Vagina (tissue), 2 donors: ENCODE measurements around the gene ARSG. TPM values are rescaled to one million over a fixed set of nuclear protein-coding genes. Genes with fewer than 3 reads are reported as not detected.

Experiments used
- DNase-seq, 2 donors: peaks; one replicate each; pipeline ENCODE4 v3.0.0-alpha.2; 2017; ENCODE audit errors: extremely low spot score in 2 of 2
- H3K27ac ChIP-seq: fragments of 200-600 bp; sonication (generic); one replicate; pipeline ENCODE4 v1.5.1; 2019
- H3K27me3 ChIP-seq: fragments of 200-600 bp; sonication (generic); one replicate; pipeline ENCODE4 v1.5.1; 2019
- H3K36me3 ChIP-seq, 2 donors: fragments of 200-600 bp; sonication (generic); one replicate each; pipeline ENCODE4 v1.5.1; 2017 to 2019
- H3K4me1 ChIP-seq: fragments of 200-600 bp; sonication (generic); one replicate; pipeline ENCODE4 v1.5.1; 2019
- H3K4me3 ChIP-seq, 2 donors: fragments of 200-600 bp; sonication (generic); 1 replicate in 1 of 2; 2 replicates in 1 of 2; pipeline ENCODE4 v1.5.1; 2016 to 2019
- H3K9me3 ChIP-seq: fragments of 200-600 bp; sonication (generic); one replicate; pipeline ENCODE4 v1.5.1; 2019
- POLR2A ChIP-seq, 2 donors: fragments of 450-650 bp; IDR thresholded peaks; one replicate each; pipeline ENCODE4 v1.6.1; 2017; ENCODE audit warnings: antibody characterized with exemption in 2 of 2, mild to moderate bottlenecking in 2 of 2, moderate library complexity in 2 of 2
- POLR2AphosphoS5 ChIP-seq, 2 donors: sonication (generic); formaldehyde crosslinking; IDR thresholded peaks; one replicate each; pipeline ENCODE4 v1.9.0; 2017; ENCODE audit warnings: antibody characterized with exemption in 2 of 2, mild to moderate bottlenecking in 2 of 2, low read depth in 1 of 2; ENCODE audit not compliant: insufficient read depth in 1 of 2
- intact Hi-C: fragments of 100-400 bp; cut with DNase I; formaldehyde crosslinking; loops from one replicate; pipeline ENCODE4 v1.15.1; 2023
- total RNA-seq: library from RNA; depleted of rRNA; stranded (reverse); fragments of >200 nt; gene quantifications from one replicate; pipeline ENCODE4 v1.2.3, GENCODE V29; 2016
- TF ChIP-seq, protein P1 (sequence below), 3 experiments: fragments of 450-650 bp in 2 of 3; fragments of 200-600 bp in 1 of 3; sonication (generic) in 1 of 3; IDR thresholded peaks; one replicate each; pipeline ENCODE4 v1.5.1; 2017 to 2019; ENCODE audit warnings: antibody characterized with exemption in 3 of 3, mild to moderate bottlenecking in 2 of 3, moderate library complexity in 2 of 3

Gene ARSG
- total RNA-seq, 1 donor from 2014 or later: 8.1 TPM

DNA sequence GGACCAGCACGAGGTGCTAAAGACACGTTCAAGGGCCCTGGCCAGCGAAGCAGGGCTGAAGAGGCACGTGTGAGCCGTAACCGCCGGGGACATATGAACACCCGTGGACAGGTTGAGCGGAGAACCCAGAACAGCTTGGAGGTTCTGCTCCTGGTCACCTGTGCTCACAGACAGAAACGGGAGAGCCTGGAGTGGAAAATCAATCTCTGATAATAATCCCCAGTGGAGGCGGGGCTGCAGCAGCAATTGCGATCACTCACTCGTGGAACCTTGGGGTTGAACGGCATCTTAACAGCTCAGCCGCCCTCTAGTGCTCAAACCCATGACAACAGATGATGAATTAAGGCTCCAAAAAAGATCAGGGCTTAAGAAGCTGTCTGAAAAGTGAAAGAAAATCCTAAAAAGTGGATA lies 140.4 kb downstream of the ARSG start:
- Histone ChIP-seq H3K27me3 (no peaks in the 10 kb centered on the region), H3K4me3 (no peak overlapping the region), H3K9me3 (no peaks in the 10 kb centered on the region), H3K27ac (no peak overlapping the region), H3K4me1 (peaks cover 10% of the 10 kb centered on the region), H3K36me3 (peaks cover 0 to 83% of the 10 kb centered on the region in 2 donors)
- TF ChIP-seq, protein P1, sequence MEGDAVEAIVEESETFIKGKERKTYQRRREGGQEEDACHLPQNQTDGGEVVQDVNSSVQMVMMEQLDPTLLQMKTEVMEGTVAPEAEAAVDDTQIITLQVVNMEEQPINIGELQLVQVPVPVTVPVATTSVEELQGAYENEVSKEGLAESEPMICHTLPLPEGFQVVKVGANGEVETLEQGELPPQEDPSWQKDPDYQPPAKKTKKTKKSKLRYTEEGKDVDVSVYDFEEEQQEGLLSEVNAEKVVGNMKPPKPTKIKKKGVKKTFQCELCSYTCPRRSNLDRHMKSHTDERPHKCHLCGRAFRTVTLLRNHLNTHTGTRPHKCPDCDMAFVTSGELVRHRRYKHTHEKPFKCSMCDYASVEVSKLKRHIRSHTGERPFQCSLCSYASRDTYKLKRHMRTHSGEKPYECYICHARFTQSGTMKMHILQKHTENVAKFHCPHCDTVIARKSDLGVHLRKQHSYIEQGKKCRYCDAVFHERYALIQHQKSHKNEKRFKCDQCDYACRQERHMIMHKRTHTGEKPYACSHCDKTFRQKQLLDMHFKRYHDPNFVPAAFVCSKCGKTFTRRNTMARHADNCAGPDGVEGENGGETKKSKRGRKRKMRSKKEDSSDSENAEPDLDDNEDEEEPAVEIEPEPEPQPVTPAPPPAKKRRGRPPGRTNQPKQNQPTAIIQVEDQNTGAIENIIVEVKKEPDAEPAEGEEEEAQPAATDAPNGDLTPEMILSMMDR (IDR thresholded peaks at IDR 0.05): peak in 1 of 3 experiments; percentile 3
- no peak for TF ChIP-seq POLR2A (IDR thresholded peaks at IDR 0.05)
- peak in 1 of 2 donors; percentile 42 for DNase-seq
- intact Hi-C loops: no loop called here

DNA sequence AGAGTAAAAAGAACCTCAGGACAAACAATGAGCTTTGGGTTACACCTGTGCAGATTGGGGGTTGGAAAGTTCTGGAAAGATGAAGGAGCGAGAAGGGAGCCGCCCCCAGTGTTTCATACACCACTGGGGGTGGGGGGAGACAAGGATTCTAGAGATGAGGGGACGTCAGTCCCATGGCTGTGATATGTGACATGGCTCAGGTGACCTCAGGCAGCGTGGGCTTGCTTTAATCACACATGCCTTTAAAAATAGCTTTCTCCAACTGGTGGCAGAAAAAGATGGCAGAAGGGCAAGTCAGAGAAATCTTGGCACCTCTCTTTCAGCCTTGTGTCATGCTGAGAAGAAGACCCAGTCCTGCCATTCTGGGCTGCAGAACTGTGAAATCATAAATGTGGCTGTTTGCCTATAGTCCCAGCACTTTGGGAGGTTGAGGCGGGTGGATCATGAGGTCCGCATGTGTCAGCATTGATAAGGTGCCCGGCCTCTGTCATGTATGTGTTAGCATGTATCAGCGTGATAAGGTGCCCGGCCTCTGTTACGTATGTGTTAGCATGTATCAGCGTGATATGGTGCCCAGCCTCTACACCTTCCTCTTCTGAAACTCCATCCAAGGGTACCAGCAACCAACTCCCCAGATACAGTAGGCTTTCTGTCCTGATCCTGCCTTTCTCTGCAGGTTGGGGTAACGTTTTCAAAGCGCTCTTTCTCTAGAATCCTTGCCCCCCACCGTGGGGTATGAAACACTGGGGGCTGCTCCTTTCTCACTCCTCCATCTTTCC lies 141.0 kb downstream of the ARSG start:
- intact Hi-C loops: no loop called here
- Histone ChIP-seq H3K27ac (no peak overlapping the region), H3K4me3 (no peak overlapping the region), H3K9me3 (no peaks in the 10 kb centered on the region), H3K27me3 (no peaks in the 10 kb centered on the region), H3K36me3 (peaks cover 0 to 77% of the 10 kb centered on the region in 2 donors), H3K4me1 (peaks cover 16% of the 10 kb centered on the region)
- TF ChIP-seq POLR2A (IDR thresholded peaks at IDR 0.05): no peak
- TF ChIP-seq, protein P1 (IDR thresholded peaks at IDR 0.05): no peak
- no peak for TF ChIP-seq POLR2AphosphoS5 (IDR thresholded peaks at IDR 0.05; ENCODE audit: insufficient read depth in 1 of 2, low read depth in 1 of 2)
- peak in 1 of 2 donors; percentile 70 for DNase-seq

DNA sequence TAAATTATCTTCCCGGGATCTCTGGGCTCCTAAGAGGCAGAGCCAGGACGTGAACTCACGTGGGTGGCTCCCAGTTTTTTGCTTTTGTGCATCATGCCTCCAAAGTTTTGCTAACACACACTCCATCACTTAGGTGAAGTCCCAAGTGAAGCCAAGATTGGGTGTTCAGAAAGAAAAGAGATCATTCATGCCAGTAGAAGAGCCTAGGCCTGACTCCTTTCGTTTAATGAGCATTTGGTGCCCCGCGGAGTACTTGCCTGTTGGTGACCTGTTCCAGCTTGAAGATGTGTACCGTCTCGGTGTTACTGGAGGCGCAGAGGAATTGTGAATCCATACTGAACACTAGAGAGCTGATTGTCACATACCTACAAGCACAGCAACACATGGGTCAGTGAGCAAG lies 141.9 kb downstream of the ARSG start:
- H3K9me3 ChIP-seq: no peaks in the 10 kb centered on the region
- H3K4me3 ChIP-seq: no peak overlapping the region
- peaks cover 16% of the 10 kb centered on the region for H3K4me1 ChIP-seq
- peaks cover 0 to 67% of the 10 kb centered on the region in 2 donors for H3K36me3 ChIP-seq
- no peaks in the 10 kb centered on the region for H3K27me3 ChIP-seq
- intact Hi-C loops: no loop called here
- DNase-seq: peak in 1 of 2 donors; percentile 62
- H3K27ac ChIP-seq: no peak overlapping the region
- TF ChIP-seq POLR2AphosphoS5 (IDR thresholded peaks at IDR 0.05; ENCODE audit: insufficient read depth in 1 of 2, low read depth in 1 of 2): no peak
- TF ChIP-seq, protein P1 (IDR thresholded peaks at IDR 0.05): no peak
- no peak for TF ChIP-seq POLR2A (IDR thresholded peaks at IDR 0.05)

DNA sequence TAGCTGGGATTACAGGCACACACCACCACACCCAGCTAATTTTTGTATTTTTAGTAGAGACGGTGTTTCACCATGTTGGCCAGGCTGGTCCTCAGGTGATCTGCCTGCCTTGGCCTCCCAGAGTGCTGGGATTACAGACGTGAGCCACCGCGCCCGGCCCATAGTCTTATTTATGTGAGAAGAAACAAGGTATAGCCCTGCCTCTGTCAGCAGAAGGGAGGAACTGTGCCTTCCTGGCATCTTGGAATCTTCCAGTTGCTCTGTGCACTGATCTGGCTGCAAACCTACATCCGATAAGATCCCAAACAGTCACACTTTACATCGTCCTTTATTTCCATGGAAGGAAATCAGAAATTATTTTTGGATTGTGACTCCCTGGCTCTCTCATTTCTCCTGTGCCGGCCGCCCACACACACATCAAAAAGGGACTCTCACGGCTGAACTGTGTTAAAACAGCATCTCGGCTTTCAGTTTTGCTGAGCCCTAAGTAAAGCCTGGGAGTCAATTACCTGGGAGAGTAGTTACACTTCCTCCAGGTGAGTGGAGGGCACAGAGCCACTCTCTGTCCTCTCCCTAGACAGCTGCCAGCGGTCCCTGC lies 142.7 kb downstream of the ARSG start:
- intact Hi-C loops: no loop called here
- peak in 1 of 2 donors; percentile 72 for DNase-seq

More for the DNA sequence above, 142.7 kb downstream of the ARSG start:
- peaks cover 0 to 59% of the 10 kb centered on the region in 2 donors for H3K36me3 ChIP-seq
- no peak overlapping the region for H3K27ac ChIP-seq
- H3K27me3 ChIP-seq: no peaks in the 10 kb centered on the region
- H3K9me3 ChIP-seq: no peaks in the 10 kb centered on the region
- H3K4me1 ChIP-seq: peaks cover 16% of the 10 kb centered on the region
- no peak overlapping the region for H3K4me3 ChIP-seq
- TF ChIP-seq, protein P1 (IDR thresholded peaks at IDR 0.05): no peak
- TF ChIP-seq POLR2A (IDR thresholded peaks at IDR 0.05) (no peak), POLR2AphosphoS5 (IDR thresholded peaks at IDR 0.05; ENCODE audit: insufficient read depth in 1 of 2, low read depth in 1 of 2) (no peak)
